HL-60 (cell line): ENCODE data around the gene CCDC92B.
"Not testable (repeated sequence)": the region's sequence is repeated elsewhere in the genome, so short reads cannot be mapped to it uniquely, and the experiment has no call there.

Source experiments
- DNase-seq, 2 experiments: peaks; one replicate each; pipeline ENCODE4 v3.0.0-alpha.2; 2010 to 2020; ENCODE audit warnings: low read depth in 1 of 2, low spot score in 1 of 2
- H3K27ac ChIP-seq: fragments of 250-450 bp; sonication (Bioruptor Pico); replicated peaks from 2 replicates; pipeline ENCODE4 v1.5.1; 2020; ENCODE audit warnings: mild to moderate bottlenecking, moderate library complexity
- H3K27me3 ChIP-seq: fragments of 250-450 bp; sonication (Bioruptor Pico); 2 replicates; pipeline ENCODE4 v1.5.1; 2021; ENCODE audit warnings: mild to moderate bottlenecking, moderate library complexity; ENCODE audit not compliant: insufficient read depth, poor library complexity, severe bottlenecking
- H3K4me3 ChIP-seq: replicated peaks from 2 replicates; pipeline ENCODE4 v1.5.1; 2011; ENCODE audit warnings: mild to moderate bottlenecking, control low read depth, low read length; ENCODE audit not compliant: insufficient read depth
- CTCF ChIP-seq: IDR thresholded peaks from one replicate; pipeline ENCODE4 v1.5.1; 2011; ENCODE audit warnings: low read length, control low read depth, inconsistent platforms; ENCODE audit not compliant: insufficient read depth
- GABPA ChIP-seq: IDR thresholded peaks from 2 replicates; pipeline ENCODE4 v1.6.1; 2012; ENCODE audit warnings: low read depth
- POLR2AphosphoS5 ChIP-seq: IDR thresholded peaks from 2 replicates; pipeline ENCODE4 v1.6.1; 2012; ENCODE audit warnings: low read depth
- REST ChIP-seq: IDR thresholded peaks from 2 replicates; pipeline ENCODE4 v1.6.1; 2012; ENCODE audit warnings: low read depth; ENCODE audit not compliant: insufficient replicate concordance
- SPI1 ChIP-seq: IDR thresholded peaks from 2 replicates; pipeline ENCODE4 v1.6.1; 2012; ENCODE audit warnings: low read depth, mild to moderate bottlenecking, borderline replicate concordance

The CCDC92B gene

GRCh38 chr17:2786176-2786881, 36.9 kb upstream of the CCDC92B start:
- no peak overlapping the region for H3K4me3 ChIP-seq
- peak; percentile 39 for TF ChIP-seq CTCF
- no peak for TF ChIP-seq GABPA

DNA sequence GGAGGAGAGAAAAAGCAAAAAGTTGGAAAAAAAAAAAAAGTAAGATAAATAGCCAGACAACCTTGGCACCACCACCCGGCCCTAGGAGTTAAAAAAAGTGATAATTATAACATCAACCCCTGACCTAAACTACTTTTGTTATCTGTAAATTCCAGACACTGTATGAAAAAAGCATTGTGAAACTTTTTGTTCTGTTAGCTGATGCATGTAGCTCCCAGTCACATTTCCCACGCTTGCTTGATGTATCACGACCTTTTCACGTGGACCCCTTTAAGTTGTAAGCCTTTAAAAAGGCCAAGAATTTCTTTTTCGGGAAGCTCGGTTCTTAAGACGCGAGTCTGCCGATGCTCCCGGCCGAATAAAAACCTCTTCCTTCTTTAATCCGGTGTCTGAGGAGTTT, 35.9 kb upstream of the CCDC92B start:
- not testable (repeated sequence) for H3K27me3 ChIP-seq, DNase-seq, H3K27ac ChIP-seq, H3K4me3 ChIP-seq

More at GRCh38 chr17:2786176-2786881, 36.9 kb upstream of the CCDC92B start:
- DNase-seq, result peak; percentile 66 to 87
- H3K27me3 ChIP-seq, result no peaks in the 10 kb centered on the region
- no peak overlapping the region for H3K27ac ChIP-seq

GRCh38 chr17:2784864-2785263, 35.4 kb upstream of the CCDC92B start:
- no peaks in the 10 kb centered on the region for H3K27me3 ChIP-seq
- TF ChIP-seq POLR2AphosphoS5, result no peak
- no peak for TF ChIP-seq SPI1
- TF ChIP-seq CTCF, result no peak
- TF ChIP-seq GABPA, result no peak
- no peak for TF ChIP-seq REST
- H3K27ac ChIP-seq, result no peak overlapping the region
- no peak for DNase-seq
- no peak overlapping the region for H3K4me3 ChIP-seq

DNA sequence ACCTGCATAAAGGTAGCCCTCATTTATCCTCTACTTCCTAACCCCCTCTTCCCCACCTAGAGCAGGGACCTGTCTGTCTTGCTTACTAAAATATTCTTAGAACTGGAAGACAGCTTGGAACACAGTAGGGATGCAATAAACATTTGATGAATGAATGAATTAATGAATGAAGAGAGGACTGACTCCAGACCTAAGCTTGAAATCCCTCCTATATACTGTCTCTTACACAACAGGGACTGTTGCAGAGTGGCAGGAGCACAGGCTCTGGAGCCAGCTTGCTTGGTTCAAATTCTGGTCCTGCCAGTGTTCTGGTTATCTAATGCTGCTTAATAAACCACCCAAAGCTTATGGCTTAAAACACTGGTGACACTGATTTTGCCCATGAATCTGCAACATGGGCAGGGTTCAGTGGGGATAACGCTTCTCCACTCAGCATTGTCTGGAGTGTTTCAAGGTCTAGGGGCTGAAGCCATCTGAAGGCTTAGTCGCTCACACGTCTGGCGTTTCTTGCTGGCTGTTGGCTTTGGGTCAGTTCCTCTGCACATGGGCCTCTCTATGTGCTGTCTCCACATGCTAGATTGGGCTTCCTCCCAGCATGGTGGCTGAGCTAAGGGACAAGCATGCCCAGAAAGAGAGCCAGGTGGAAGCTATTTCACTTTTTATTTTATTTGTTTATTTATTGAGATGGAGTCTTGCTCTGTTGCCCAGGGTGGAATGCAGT, 34.0 kb upstream of the CCDC92B start:
- TF ChIP-seq SPI1 (no peak), REST (no peak), POLR2AphosphoS5 (no peak), CTCF (no peak), GABPA (no peak)
- Histone ChIP-seq H3K27me3 (no peaks in the 10 kb centered on the region), H3K4me3 (no peak overlapping the region), H3K27ac (no peak overlapping the region)
- DNase-seq, result no peak
